GM19395 (cell line): ENCODE data around the gene SLC25A48.

Experiments
- ATAC-seq: cut with Tn5 transposase; IDR thresholded peaks from one replicate; pipeline ENCODE4 v1.9.1; 2021; ENCODE audit warnings: mild to moderate bottlenecking, moderate library complexity; ENCODE audit not compliant: unreplicated experiment

Gene SLC25A48

GRCh38 chr5:135880801-135881200 is 46.3 kb downstream of the SLC25A48 start:
- ATAC-seq, result no peak

GRCh38 chr5:135881244-135881643 is 46.8 kb downstream of the SLC25A48 start:
- ATAC-seq, result no peak

- no peak for ATAC-seq
Observed at GRCh38 chr5:135881819-135882218, 47.4 kb downstream of the SLC25A48 start.

- ATAC-seq, result no peak
Observed at GRCh38 chr5:135883026-135883425, 48.6 kb downstream of the SLC25A48 start.

- ATAC-seq, result no peak
Observed at GRCh38 chr5:135883441-135883840, 49.0 kb downstream of the SLC25A48 start.

GRCh38 chr5:135885031-135885430 is 50.6 kb downstream of the SLC25A48 start:
- no peak for ATAC-seq

- no peak for ATAC-seq
Observed at GRCh38 chr5:135886136-135886535, 51.7 kb downstream of the SLC25A48 start.

GRCh38 chr5:135887447-135887864 is 53.0 kb downstream of the SLC25A48 start:
- ATAC-seq, result peak; percentile 96

GRCh38 chr5:135887881-135888614 is 53.6 kb downstream of the SLC25A48 start:
- no peak for ATAC-seq

GRCh38 chr5:135890296-135890695 is 55.8 kb downstream of the SLC25A48 start:
- no peak for ATAC-seq

GRCh38 chr5:135890867-135891266 is 56.4 kb downstream of the SLC25A48 start:
- ATAC-seq, result peak; percentile 61

- ATAC-seq, result no peak
Observed at GRCh38 chr5:135891268-135891667, 56.8 kb downstream of the SLC25A48 start.

- no peak for ATAC-seq
Observed at GRCh38 chr5:135891791-135892190, 57.3 kb downstream of the SLC25A48 start.

- ATAC-seq, result no peak
Observed at GRCh38 chr5:135894276-135894675, 59.8 kb downstream of the SLC25A48 start.

GRCh38 chr5:135894789-135895188 is 60.3 kb downstream of the SLC25A48 start:
- ATAC-seq, result no peak

GRCh38 chr5:135895474-135896006 is 61.1 kb downstream of the SLC25A48 start, which contains the start of gene IL9:
IL9 (minus strand) TSS chr5:135895841; CDS start chr5:135895816, 25 bp downstream.
- no peak for ATAC-seq

GRCh38 chr5:135898651-135899050 is 64.2 kb downstream of the SLC25A48 start:
- no peak for ATAC-seq

GRCh38 chr5:135900276-135900675 is 65.8 kb downstream of the SLC25A48 start:
- no peak for ATAC-seq

- ATAC-seq, result no peak
Observed at GRCh38 chr5:135901633-135902032, 67.2 kb downstream of the SLC25A48 start.

- no peak for ATAC-seq
Observed at GRCh38 chr5:135905144-135905543, 70.7 kb downstream of the SLC25A48 start.

GRCh38 chr5:135913713-135914626 is 79.5 kb downstream of the SLC25A48 start:
- no peak for ATAC-seq
